ENCODE measurements around the gene FOXJ1.

FOXJ1 gene

GRCh38 chr17:76091526-76092286 is 49.3 kb downstream of the FOXJ1 start:
- no peak for DNase-seq

- no peak for DNase-seq
These were observed 50.4 kb downstream of the FOXJ1 start for GRCh38 chr17:76090517-76091129.

- DNase-seq, result no peak
These were observed 51.1 kb downstream of the FOXJ1 start for GRCh38 chr17:76089680-76090516.

GRCh38 chr17:76088868-76089576 is 52.0 kb downstream of the FOXJ1 start:
- DNase-seq, result no peak

GRCh38 chr17:76088041-76088867 is 52.8 kb downstream of the FOXJ1 start:
- DNase-seq, result no peak

GRCh38 chr17:76087531-76087930 is 53.5 kb downstream of the FOXJ1 start:
- no peak for DNase-seq

- no peak for DNase-seq
These were observed 54.7 kb downstream of the FOXJ1 start for GRCh38 chr17:76086384-76086783.
